Activated CD8-positive, alpha-beta memory T cell treated with anti-CD3 and anti-CD28 coated beads for 48 hours (primary cell): ENCODE data around the gene TEX53.

Experiments
- DNase-seq, 3 experiments: peaks; one replicate each; pipeline ENCODE4 v3.0.0-alpha.2; 2020; ENCODE audit warnings: low read depth in 2 of 3, low spot score in 2 of 3

Gene TEX53

DNA sequence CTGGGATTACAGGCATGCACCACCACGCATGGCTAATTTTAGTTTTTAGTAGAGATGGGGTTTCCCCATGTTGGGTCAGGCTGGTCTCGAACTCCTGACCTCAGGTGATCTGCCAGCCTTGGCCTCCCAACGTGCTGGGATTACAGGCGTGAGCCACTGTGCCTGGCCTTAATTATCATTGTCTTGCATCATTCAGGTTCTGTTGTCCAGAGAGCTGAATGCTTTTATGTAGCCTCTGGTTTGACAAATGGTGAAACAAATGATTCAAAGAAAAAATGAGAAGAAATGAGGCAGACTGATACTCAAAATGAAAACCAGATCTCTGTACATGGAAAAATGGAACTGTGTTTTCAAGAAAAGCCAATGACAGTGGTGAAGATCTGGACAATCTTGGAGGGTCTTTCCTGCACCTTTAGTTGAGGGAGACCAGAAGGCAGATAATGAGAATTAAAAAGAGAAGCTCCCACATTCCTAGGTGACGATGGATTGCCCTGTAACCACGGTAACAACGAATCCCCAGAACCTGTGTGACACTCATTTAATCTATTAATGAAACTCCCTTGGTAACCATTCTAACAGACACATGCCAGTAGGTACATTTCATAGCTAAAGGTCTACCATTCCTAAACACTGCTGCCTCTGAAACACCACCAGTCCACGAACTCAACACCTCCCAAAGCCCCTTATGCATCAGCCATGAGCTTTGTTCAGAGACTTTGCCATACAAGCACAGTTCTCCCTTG lies 22.8 kb upstream of the TEX53 start:
- DNase-seq: no peak

- no peak for DNase-seq
Observed at GRCh38 chr9:114678795-114679194, 21.2 kb upstream of the TEX53 start.

DNA sequence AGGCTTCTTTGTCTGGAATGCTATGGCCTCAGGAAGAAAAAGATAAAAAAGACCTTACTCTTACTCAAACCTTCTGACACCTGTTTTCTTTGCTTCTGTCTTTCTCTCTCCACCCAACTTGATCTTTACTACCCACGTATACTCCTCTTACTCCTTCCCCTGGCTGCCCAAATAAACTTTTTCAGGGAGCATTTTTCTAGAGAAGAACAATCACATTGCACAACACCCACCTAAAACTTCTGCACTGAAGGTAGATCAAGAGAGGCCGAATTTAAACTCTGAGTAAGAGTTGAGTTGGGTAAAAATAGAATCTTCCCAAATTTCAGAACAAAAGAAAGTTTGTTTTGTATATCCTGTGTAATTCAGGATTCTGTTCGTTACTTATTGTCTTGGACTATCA lies 20.5 kb upstream of the TEX53 start:
- DNase-seq: no peak

DNA sequence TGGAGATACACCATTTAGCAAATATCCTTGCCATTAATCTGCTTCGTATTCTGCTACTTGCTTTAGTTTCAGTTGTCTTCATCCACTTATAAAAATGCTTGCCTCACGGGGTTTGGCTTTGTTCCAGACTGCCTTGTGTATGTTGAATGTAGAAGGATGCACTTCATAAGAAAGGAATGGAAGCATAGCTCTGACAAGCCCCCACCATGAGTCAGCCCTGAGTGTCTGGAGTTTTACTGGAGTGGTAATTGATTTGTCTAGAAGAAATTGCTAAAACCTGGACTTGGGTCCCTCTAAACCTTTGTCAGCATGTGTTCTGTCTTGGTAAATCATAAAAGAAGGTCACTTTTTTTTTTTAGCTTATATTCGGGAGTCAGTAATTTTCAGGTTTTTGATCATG lies 19.8 kb upstream of the TEX53 start:
- no peak for DNase-seq

DNA sequence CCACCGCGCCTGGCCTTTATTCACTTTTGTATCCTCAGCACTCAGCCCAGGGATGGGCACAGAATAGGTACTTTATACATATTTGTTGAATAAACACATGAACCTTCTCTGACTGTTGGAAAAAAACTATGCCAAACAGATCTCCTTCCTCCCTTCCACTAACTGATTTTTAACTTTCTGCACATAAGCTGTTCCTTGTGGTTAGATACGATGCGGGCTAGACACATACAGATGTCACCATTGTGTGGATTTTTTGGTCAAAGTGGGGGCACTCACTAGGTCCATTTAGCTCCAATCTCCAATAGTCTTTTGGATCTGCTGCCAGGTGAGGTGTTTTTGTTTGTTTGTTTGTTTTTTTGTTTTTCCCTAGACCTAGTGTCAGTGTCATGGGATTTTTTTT lies 19.3 kb upstream of the TEX53 start:
- no peak for DNase-seq

GRCh38 chr9:114674798-114675540 lies 17.4 kb upstream of the TEX53 start:
- no peak for DNase-seq

GRCh38 chr9:114674076-114674797 lies 16.6 kb upstream of the TEX53 start:
- no peak for DNase-seq

DNA sequence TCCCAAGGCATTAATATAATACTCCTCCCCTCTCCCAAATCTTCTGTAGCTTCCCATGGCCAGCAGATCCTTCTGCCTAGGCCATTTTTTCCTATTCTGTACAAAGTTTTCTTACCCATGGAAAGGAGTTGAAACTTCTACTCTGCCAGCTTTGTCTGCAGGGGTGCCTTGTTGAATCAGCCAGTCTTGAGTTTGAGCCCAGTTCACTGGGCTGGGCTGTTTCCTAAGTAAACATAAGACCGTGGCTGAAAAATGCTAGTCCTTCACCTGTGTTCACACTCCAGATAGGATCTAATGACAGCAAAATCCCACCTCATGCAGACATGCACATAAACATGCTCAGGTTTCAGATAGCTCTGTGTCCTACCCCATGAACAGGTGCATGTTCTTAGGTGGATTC lies 14.0 kb upstream of the TEX53 start:
- no peak for DNase-seq

- no peak for DNase-seq
Observed at GRCh38 chr9:114669961-114670360, 12.4 kb upstream of the TEX53 start.

GRCh38 chr9:114668146-114668545 lies 10.5 kb upstream of the TEX53 start:
- no peak for DNase-seq

DNA sequence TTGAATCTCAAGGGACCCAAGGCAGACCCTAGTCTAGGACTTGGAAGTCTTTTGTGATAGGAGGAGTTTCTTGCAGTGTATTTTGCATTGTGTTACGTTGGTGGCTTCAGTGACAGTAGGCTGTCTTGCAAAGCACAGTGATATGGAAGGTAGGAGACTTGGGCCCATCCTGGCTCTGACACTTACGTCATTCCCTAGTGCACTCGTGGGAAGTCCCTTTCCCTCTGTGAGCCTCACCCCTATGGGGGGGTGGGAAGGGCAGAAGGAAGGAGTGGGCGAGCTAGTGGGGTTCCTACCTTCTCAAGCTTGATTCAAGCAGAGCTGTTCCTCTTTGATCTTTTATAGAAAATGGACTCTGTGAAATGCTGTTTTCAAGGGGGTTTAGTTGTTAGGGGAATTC lies 9.2 kb upstream of the TEX53 start:
- no peak for DNase-seq

GRCh38 chr9:114666401-114666800 lies 8.8 kb upstream of the TEX53 start:
- DNase-seq: no peak

DNA sequence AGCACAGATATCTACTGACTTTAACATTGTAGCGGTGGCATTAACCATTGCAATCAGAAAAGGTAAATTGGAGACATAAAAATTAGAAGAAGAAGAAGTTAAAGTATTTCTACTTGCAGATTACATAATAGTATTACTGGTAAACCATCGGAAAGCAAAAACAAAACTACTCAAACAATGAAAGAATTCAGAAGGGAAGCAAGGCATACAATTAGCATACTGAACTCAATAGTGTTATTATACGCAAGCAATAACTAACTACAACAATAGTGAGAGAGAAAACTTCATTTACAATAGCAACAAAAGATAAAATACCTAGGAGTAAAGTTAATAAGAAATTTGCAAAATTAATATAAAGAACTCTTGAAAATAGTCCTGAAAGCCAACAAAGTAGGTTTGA lies 6.6 kb upstream of the TEX53 start:
- DNase-seq: no peak

- DNase-seq: peak; percentile 20 to 61 (median 51)
Observed at GRCh38 chr9:114662081-114662989, 4.7 kb upstream of the TEX53 start.

DNA sequence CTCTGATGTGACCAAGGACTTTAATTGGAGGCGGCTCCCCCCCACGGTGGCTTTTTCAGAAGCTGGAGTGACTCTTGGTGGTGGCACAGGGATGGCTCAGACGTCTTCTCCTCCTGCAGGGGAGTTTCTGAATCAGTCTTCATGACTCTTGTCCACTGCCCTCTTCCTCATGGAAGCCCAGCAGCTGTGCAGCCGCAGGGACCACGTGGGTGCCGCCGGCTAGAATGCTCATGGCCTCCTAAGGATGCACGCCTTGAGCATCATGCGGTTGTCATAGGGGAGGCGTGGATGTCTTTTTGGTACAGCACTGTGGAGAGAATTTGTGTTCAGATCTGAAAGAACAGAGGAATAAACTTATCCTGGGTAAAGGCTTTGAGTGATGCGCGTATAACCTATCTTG lies 1.3 kb downstream of the TEX53 start:
- no peak for DNase-seq

DNA sequence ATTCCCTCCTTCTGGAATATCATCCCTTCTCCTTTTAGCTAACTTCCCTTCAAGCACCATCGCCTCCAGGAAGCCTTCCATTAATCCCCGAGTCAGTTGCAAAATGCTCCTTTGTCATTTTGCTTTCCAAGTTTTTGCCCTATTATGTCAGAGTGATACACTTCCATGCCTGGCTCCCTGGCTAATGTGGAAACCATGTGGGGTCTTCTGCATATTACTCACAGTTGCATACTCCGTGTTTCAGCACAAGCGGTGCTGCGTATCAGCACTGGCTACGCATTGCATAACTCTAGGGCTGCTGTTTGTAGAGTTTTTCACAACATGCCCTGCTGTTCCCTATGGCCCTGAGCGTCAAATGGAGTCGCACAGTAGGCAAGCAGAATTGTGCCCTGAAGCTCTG lies 1.9 kb downstream of the TEX53 start:
- no peak for DNase-seq

DNA sequence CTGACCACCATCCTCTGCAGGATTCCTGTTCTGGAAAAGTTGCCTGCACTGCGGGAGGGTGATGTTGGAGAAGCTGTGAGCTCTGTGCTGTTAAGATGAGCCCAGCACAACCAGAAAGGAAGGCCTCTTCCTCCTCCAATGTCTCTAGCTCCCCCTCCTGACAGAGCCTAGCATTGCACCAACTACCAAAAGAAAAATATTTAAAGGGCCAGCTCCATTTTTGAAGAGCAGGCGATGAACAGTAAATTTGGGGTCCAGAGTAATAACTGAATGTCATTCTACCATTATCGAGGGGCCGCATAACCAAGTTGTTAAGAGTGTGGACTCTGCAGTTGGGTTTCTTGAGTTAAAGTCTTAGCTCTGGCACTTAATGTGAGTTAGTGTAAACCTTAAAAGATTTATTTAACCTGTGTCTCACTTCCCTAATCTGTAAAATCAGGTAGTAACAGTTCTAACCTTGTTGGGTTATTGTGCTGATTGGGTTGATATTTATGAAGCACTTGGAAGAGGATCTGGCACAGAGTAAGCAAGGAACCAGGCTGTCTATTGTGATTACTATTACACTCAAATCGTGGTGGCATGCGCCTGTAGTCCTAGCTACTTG lies 3.9 kb downstream of the TEX53 start:
- DNase-seq: peak; percentile 13 to 73 (median 53)

DNA sequence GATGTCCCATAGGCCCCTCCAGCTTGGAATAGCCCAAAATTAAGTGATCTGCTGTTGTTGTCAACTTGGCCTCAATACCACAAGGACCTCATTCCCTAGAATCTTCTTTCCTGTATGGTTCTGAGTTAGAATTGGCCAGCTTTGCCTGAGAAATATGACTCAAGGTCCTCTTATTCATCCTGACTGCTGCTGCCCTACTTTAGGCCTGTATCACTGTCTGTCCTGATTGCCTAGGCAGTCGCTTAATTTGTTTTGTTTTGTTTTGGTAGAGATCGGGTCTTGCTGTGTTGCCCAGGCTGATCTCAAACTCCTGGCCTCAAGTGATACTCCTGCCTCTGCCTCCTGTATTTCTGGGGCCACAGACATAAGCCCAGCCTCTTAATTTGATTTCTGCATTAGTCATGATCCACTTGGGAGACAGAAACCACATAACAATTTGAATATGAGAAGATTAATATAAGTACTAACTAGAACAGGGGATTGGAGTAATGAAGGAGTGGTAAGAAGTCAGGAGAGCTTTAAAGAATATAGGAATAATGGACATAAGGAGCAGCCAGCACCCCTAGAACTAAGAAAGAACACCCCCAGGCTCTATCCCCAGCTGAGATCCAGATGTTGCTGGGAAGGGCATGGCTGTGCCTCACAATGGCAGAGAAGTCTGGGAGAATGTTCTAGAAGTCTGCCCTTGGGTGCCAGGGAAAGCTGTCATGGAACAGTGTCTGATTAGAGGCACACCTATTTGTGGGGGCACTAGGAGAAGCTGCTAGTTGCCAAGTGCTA lies 4.6 kb downstream of the TEX53 start:
- DNase-seq: no peak

DNA sequence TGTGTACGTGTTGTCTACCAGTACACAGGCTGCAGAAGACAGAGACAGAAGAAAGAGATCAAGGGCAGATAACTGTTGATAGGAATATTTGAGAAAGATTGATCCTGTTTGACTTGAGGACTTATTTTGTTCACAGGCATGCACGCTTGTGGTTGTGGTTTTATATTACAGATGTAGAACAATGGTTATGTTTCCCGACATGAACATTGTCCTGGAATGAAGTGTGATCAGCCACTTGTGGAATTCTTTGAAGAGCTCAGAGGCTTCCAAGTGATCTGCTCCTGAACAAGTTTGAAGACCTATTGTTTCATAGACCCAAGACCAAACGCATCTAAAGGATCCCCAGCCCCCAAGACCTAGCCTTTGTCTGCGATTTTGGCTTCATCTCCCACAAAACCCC lies 13.7 kb downstream of the TEX53 start:
- no peak for DNase-seq

- DNase-seq: no peak
Observed at GRCh38 chr9:114643001-114643400, 14.6 kb downstream of the TEX53 start.
